LNCaP clone FGC (cell line): ENCODE measurements around the gene CRIP1.

Source experiments
- DNase-seq: peaks from one replicate; pipeline ENCODE4 v3.0.0-alpha.2; 2011; ENCODE audit warnings: low read depth
- H3K4me3 ChIP-seq: 2 replicates; pipeline ENCODE4 v1.5.1; 2011; ENCODE audit warnings: mild to moderate bottlenecking, low read depth, low read length, control low read depth
- CTCF ChIP-seq: IDR thresholded peaks from 2 replicates; pipeline ENCODE4 v1.5.1; 2012; ENCODE audit warnings: mild to moderate bottlenecking; ENCODE audit not compliant: control insufficient read depth, insufficient read depth; ENCODE audit errors: extremely low read depth

Gene CRIP1

GRCh38 chr14:105458571-105458970 is 28.1 kb upstream of the CRIP1 start:
- TF ChIP-seq CTCF = no peak
- no peak for DNase-seq
- H3K4me3 ChIP-seq = no peak overlapping the region

- no peak overlapping the region for H3K4me3 ChIP-seq
- no peak for DNase-seq
- TF ChIP-seq CTCF = no peak
Observed at GRCh38 chr14:105460116-105460515, 26.6 kb upstream of the CRIP1 start.

- H3K4me3 ChIP-seq = no peak overlapping the region
- TF ChIP-seq CTCF = no peak
- DNase-seq = no peak
Observed at GRCh38 chr14:105460616-105461015, 26.1 kb upstream of the CRIP1 start.

- H3K4me3 ChIP-seq = no peak overlapping the region
- TF ChIP-seq CTCF = no peak
- no peak for DNase-seq
Observed at GRCh38 chr14:105461903-105462302, 24.8 kb upstream of the CRIP1 start.

- H3K4me3 ChIP-seq = no peak overlapping the region
- no peak for DNase-seq
- TF ChIP-seq CTCF = no peak
Observed at GRCh38 chr14:105464501-105464900, 22.2 kb upstream of the CRIP1 start.

- no peak for TF ChIP-seq CTCF
- DNase-seq = peak; percentile 43
- no peak overlapping the region for H3K4me3 ChIP-seq
Observed at GRCh38 chr14:105465209-105466031, 21.3 kb upstream of the CRIP1 start.
